Endothelial cell of umbilical vein (primary cell): Measurements from ENCODE around the gene CEP350. TPM values are rescaled to one million over a fixed set of nuclear protein-coding genes. Genes with fewer than 3 reads are reported as not detected.

Source experiments
- BruUV-seq: library from RNA; stranded (reverse); fragments of 400-500 nt; replicated peaks from 2 replicates; lab custom pipeline; 2021; lab: Mats Ljungman, UMichigan
- CTCF ChIA-PET: fragments of 300-600, 350-600 bp; sonication (Branson Sonifier 250); formaldehyde crosslinking; loops from one replicate; lab custom pipeline; 2021; ENCODE audit warnings: antibody characterized with exemption, inconsistent platforms; lab: Charles Lee
- POLR2A ChIA-PET: fragments of 300-600, 350-600 bp; sonication (Branson Sonifier 250); formaldehyde crosslinking; loops from one replicate; lab custom pipeline; 2021; ENCODE audit warnings: antibody characterized with exemption, inconsistent platforms; lab: Charles Lee
- DNase-seq: peaks from one replicate; pipeline ENCODE4 v3.0.0-alpha.2; 2011; ENCODE audit warnings: low read depth, low spot score
- FAIRE-seq: peaks from 2 replicates; lab custom pipeline; 2011; peaks lifted over from hg19 to GRCh38; lab: Jason Lieb, UNC
- H2AFZ ChIP-seq: 2 replicates; pipeline ENCODE4 v1.6.0; 2012; ENCODE audit warnings: low read depth, low read length, control low read depth, inconsistent platforms
- H3K27ac ChIP-seq: 2 replicates; pipeline ENCODE4 v1.5.1; 2011; ENCODE audit warnings: low read depth, mild to moderate bottlenecking, control low read depth, low read length, moderate library complexity; ENCODE audit not compliant: insufficient read depth
- H3K27me3 ChIP-seq, 2 experiments: 2 replicates each; pipeline versions ENCODE4 v1.6.0 to v1.6.1; 2011; ENCODE audit warnings: low read length in 2 of 2, mixed read lengths in 1 of 2; ENCODE audit not compliant: control insufficient read depth in 2 of 2, insufficient read depth in 2 of 2
- H3K36me3 ChIP-seq, 2 experiments: 2 replicates in 1 of 2; 3 replicates in 1 of 2; pipeline ENCODE4 v1.5.1; 2011; ENCODE audit warnings: low read length in 2 of 2, mild to moderate bottlenecking in 1 of 2, moderate library complexity in 1 of 2; ENCODE audit not compliant: control insufficient read depth in 2 of 2, insufficient read depth in 2 of 2; ENCODE audit errors: extremely low read depth in 1 of 2
- H3K4me1 ChIP-seq: 3 replicates; pipeline ENCODE4 v1.5.1; 2011; ENCODE audit warnings: mild to moderate bottlenecking, low read length; ENCODE audit not compliant: control insufficient read depth, insufficient read depth; ENCODE audit errors: extremely low read depth
- H3K4me2 ChIP-seq: 2 replicates; pipeline ENCODE4 v1.6.1; 2011; ENCODE audit warnings: low read length, control low read depth, mixed read lengths; ENCODE audit not compliant: insufficient read depth
- H3K4me3 ChIP-seq, 3 experiments: fragments of 200-600 bp in 1 of 3; sonication (generic), shearing (Covaris generic) in 1 of 3; replicated peaks in 1 of 3; 2 replicates each; pipeline ENCODE4 v1.5.1; 2011 to 2016; ENCODE audit warnings: control low read depth in 3 of 3, low read length in 3 of 3, mild to moderate bottlenecking in 2 of 3, inconsistent platforms in 1 of 3, low read depth in 1 of 3, moderate library complexity in 1 of 3; ENCODE audit not compliant: insufficient read depth in 1 of 3
- H3K79me2 ChIP-seq: 2 replicates; pipeline ENCODE4 v1.6.0; 2012; ENCODE audit warnings: low read length, inconsistent platforms; ENCODE audit not compliant: control insufficient read depth, insufficient read depth
- H3K9ac ChIP-seq: replicated peaks from 2 replicates; pipeline ENCODE3; 2011; ENCODE audit warnings: low read length, control low read depth; ENCODE audit not compliant: insufficient read depth; ENCODE audit errors: extremely low read depth
- H3K9me1 ChIP-seq: replicated peaks from 3 replicates; pipeline ENCODE4 v1.6.0; 2011; ENCODE audit warnings: mild to moderate bottlenecking, low read length; ENCODE audit not compliant: control insufficient read depth, insufficient read depth; ENCODE audit errors: extremely low read depth
- H3K9me3 ChIP-seq: replicated peaks from 2 replicates; pipeline ENCODE4 v1.5.1; 2012; ENCODE audit warnings: low read length, inconsistent platforms; ENCODE audit not compliant: control insufficient read depth, insufficient read depth
- H4K20me1 ChIP-seq: replicated peaks from 2 replicates; pipeline ENCODE3; 2011; ENCODE audit warnings: mild to moderate bottlenecking, low read length; ENCODE audit not compliant: control insufficient read depth, insufficient read depth; ENCODE audit errors: extremely low read depth
- CTCF ChIP-seq, 2 donors: IDR thresholded peaks; 1 replicate in 1 of 2; 2 replicates in 1 of 2; pipeline ENCODE4 v1.5.1; 2011; ENCODE audit warnings: low read length in 2 of 2, mild to moderate bottlenecking in 2 of 2, moderate library complexity in 2 of 2, control low read depth in 1 of 2, inconsistent platforms in 1 of 2, low read depth in 1 of 2; ENCODE audit not compliant: insufficient read depth in 1 of 2; ENCODE audit errors: extremely low read depth in 1 of 2
- EZH2 ChIP-seq: IDR thresholded peaks from 2 replicates; pipeline ENCODE4 v1.6.1; 2012; ENCODE audit warnings: borderline replicate concordance, low read depth, mild to moderate bottlenecking, moderate library complexity, low read length, inconsistent platforms; ENCODE audit not compliant: severe bottlenecking
- FOS ChIP-seq: IDR thresholded peaks from 2 replicates; pipeline ENCODE4 v1.6.1; 2011; ENCODE audit warnings: mild to moderate bottlenecking, low read length, moderate library complexity, borderline replicate concordance; ENCODE audit not compliant: insufficient read depth
- GATA2 ChIP-seq: IDR thresholded peaks from 2 replicates; pipeline ENCODE4 v1.7.0; 2011; ENCODE audit warnings: low read depth, mild to moderate bottlenecking, moderate library complexity, mixed read lengths, low read length; ENCODE audit not compliant: insufficient read length, insufficient read depth
- JUN ChIP-seq: IDR thresholded peaks from 2 replicates; pipeline ENCODE4 v1.6.1; 2011; ENCODE audit warnings: borderline replicate concordance, low read depth; ENCODE audit not compliant: insufficient read length, insufficient read depth
- MAX ChIP-seq: IDR thresholded peaks from 2 replicates; pipeline ENCODE4 v1.6.1; 2011; ENCODE audit not compliant: insufficient read depth, insufficient read length
- MYC ChIP-seq: IDR thresholded peaks from one replicate; pipeline ENCODE4 v1.6.1; 2011; ENCODE audit warnings: mild to moderate bottlenecking, low read depth, low read length
- POLR2A ChIP-seq: IDR thresholded peaks from 2 replicates; pipeline ENCODE4 v1.6.1; 2012; ENCODE audit warnings: low read depth, mild to moderate bottlenecking, control low read depth, low read length
- POLR2AphosphoS5 ChIP-seq: IDR thresholded peaks from 2 replicates; pipeline ENCODE4 v1.6.1; 2012; ENCODE audit warnings: low read depth, mild to moderate bottlenecking, control low read depth, low read length, moderate library complexity; ENCODE audit not compliant: insufficient read depth
- dilution Hi-C: fragments of 300-500 bp; cut with MboI; formaldehyde crosslinking; loops from one replicate; pipeline ENCODE4 v1.15.0; 2019; ENCODE audit warnings: low sequenced_read_pairs; ENCODE audit not compliant: extremely low pct_ligation_motif_present
- intact Hi-C: fragments of 100-400 bp; cut with micrococcal nuclease; formaldehyde crosslinking; loops from one replicate; pipeline ENCODE4 v1.10.0; 2022
- polyA plus RNA-seq, 4 experiments: library from polyadenylated mRNA; depleted of rRNA in 3 of 4; stranded (reverse) in 3 of 4; unstranded in 1 of 4; fragments of >200 nt; gene quantifications; 2 replicates each; pipeline versions ENCODE4 v1.2.1 to v1.2.3, GENCODE V29; 2011 to 2012; ENCODE audit warnings: missing spikeins in 1 of 4
- total RNA-seq: library from RNA; stranded (reverse); gene quantifications from 2 replicates; pipeline ENCODE4 v1.2.3, GENCODE V29; 2021

The CEP350 gene
- total and polyA plus RNA-seq, 2 donors (not counting 3 experiments of a cell fraction or from before 2014, with no cell fraction given), result 4.8 to 30.1 TPM

GRCh38 chr1:180041582-180041981 lies 87.0 kb downstream of the CEP350 start:
- FAIRE-seq (no peak), DNase-seq (no peak)
- Histone ChIP-seq H3K4me1 (peaks cover 23% of the 10 kb centered on the region), H3K4me3 (no peak overlapping the region), H3K27me3 (no peaks in the 10 kb centered on the region), H3K27ac (no peak overlapping the region), H4K20me1 (no peaks in the 10 kb centered on the region), H3K36me3 (peaks cover 3 to 5% of the 10 kb centered on the region in 2 experiments), H3K79me2 (no peaks in the 10 kb centered on the region), H3K9me1 (no peaks in the 10 kb centered on the region), H3K4me2 (no peak overlapping the region), H3K9ac (no peak overlapping the region), H3K9me3 (no peaks in the 10 kb centered on the region), H2AFZ (no peak overlapping the region)
- POLR2A ChIA-PET, result no interaction called here
- dilution Hi-C loops, result no loop called here
- no TSS peak for BruUV-seq
- TF ChIP-seq POLR2AphosphoS5 (no peak), CTCF (IDR thresholded peaks at IDR 0.05; ENCODE audit: extremely low read depth in 1 of 2, insufficient read depth in 1 of 2, low read depth in 1 of 2, low read length in 2 of 2) (no peak), EZH2 (no peak), POLR2A (no peak), MAX (no peak), FOS (no peak), GATA2 (no peak), MYC (no peak), JUN (no peak)
- CTCF ChIA-PET, result interaction anchor here (2.5 kb wide), 1 partner anchor 11 kb away, joined by 8 read pairs; no protein-coding TSS in a partner anchor
- intact Hi-C loops, result loop anchor here (2.0 kb wide), 1 partner anchor 15 kb away; no protein-coding TSS in a partner anchor
